Activated naive CD4-positive, alpha-beta T cell treated with anti-CD3 and anti-CD28 coated beads, Interleukin-2, amount 50 U/mL, for 72 hours (primary cell): Measurements from ENCODE around the gene TRPC4. TPM values are rescaled to one million over a fixed set of nuclear protein-coding genes. Genes with fewer than 3 reads are reported as not detected.
"Not testable (repeated sequence)": the region's sequence is repeated elsewhere in the genome, so short reads cannot be mapped to it uniquely, and the experiment has no call there.

Source experiments
- ATAC-seq, 2 donors: fragments of 150-1000 bp; cut with Tn5 transposase; 2 replicates each; pipeline ENCODE4 v1.10.0; 2021; ENCODE audit warnings: mild to moderate bottlenecking in 2 of 2, moderate library complexity in 2 of 2
- DNase-seq, 2 donors: peaks; one replicate each; pipeline ENCODE4 v3.0.0; 2021 to 2022; ENCODE audit warnings: low spot score in 2 of 2
- H3K27ac Mint-ChIP-seq, 2 donors: one replicate each; pipeline ENCODE4 v1.8.0; 2022; ENCODE audit warnings: mild to moderate bottlenecking in 2 of 2, mixed read lengths in 2 of 2
- H3K36me3 Mint-ChIP-seq, 2 donors: one replicate each; pipeline ENCODE4 v1.8.0; 2022; ENCODE audit warnings: mixed read lengths in 2 of 2
- H3K9me3 Mint-ChIP-seq, 2 donors: one replicate each; pipeline ENCODE4 v1.8.0; 2022; ENCODE audit warnings: mixed read lengths in 2 of 2
- total RNA-seq, 2 donors: library from RNA; stranded (reverse); gene quantifications; one replicate each; pipeline ENCODE4 v1.2.3, GENCODE V29; 2022

The TRPC4 gene
- total RNA-seq, 2 donors from 2014 or later: not detected

DNA sequence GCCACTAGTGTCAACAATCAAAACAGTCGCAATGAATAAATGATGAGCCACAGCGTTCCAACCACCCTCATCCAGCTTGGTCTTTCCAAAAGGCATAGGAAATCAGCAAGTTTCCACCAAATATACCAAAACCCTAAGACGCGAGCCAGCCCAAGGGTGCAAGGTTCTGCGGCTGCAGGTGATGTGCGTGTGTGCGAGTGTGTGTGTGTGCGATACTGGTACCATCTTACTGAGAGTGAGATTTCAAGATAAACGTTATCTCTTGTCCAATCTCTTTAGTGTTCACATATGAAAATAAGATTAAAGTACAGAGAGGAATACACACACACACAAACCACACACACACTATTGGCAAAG is 895 bp upstream of the TRPC4 start:
- peaks cover 6 to 16% of the 10 kb centered on the region in 2 donors for H3K36me3 Mint-ChIP-seq
- no peak overlapping the region for H3K27ac Mint-ChIP-seq
- no peak for ATAC-seq
- DNase-seq: no peak
- peaks cover 3 to 4% of the 10 kb centered on the region in 2 donors for H3K9me3 Mint-ChIP-seq

- H3K9me3 Mint-ChIP-seq: peaks cover 0 to 3% of the 10 kb centered on the region in 2 donors
- no peak for DNase-seq
Measured at GRCh38 chr13:37869506-37869755, 141 bp downstream of the TRPC4 start.

GRCh38 chr13:37868691-37869505 is 674 bp downstream of the TRPC4 start:
- Mint-ChIP-seq H3K27ac (no peak overlapping the region), H3K9me3 (peaks cover 0 to 3% of the 10 kb centered on the region in 2 donors), H3K36me3 (peaks cover 6 to 16% of the 10 kb centered on the region in 2 donors)
- ATAC-seq: no peak
- no peak for DNase-seq

More at GRCh38 chr13:37869506-37869755, 141 bp downstream of the TRPC4 start:
- no peak for ATAC-seq
- H3K36me3 Mint-ChIP-seq: peaks cover 6 to 16% of the 10 kb centered on the region in 2 donors
- no peak overlapping the region for H3K27ac Mint-ChIP-seq

GRCh38 chr13:37863708-37864107 is 5.9 kb downstream of the TRPC4 start:
- ATAC-seq (no peak), DNase-seq (no peak)
- no peak overlapping the region for H3K27ac Mint-ChIP-seq
- no peaks in the 10 kb centered on the region for H3K9me3 Mint-ChIP-seq
- peaks cover 0 to 2% of the 10 kb centered on the region in 2 donors for H3K36me3 Mint-ChIP-seq

GRCh38 chr13:37835392-37835791 is 34.2 kb downstream of the TRPC4 start:
- Mint-ChIP-seq H3K27ac (no peak overlapping the region), H3K36me3 (no peaks in the 10 kb centered on the region), H3K9me3 (peaks cover 14 to 20% of the 10 kb centered on the region in 2 donors)
- no peak for ATAC-seq
- no peak for DNase-seq

- no peak for ATAC-seq
- H3K9me3 Mint-ChIP-seq: peaks cover 14 to 23% of the 10 kb centered on the region in 2 donors
- no peak overlapping the region for H3K27ac Mint-ChIP-seq
- no peaks in the 10 kb centered on the region for H3K36me3 Mint-ChIP-seq
- no peak for DNase-seq
Measured at GRCh38 chr13:37833411-37833810, 36.2 kb downstream of the TRPC4 start.

GRCh38 chr13:37816276-37816675 is 53.3 kb downstream of the TRPC4 start:
- DNase-seq (no peak), ATAC-seq (no peak)
- Mint-ChIP-seq H3K9me3 (peaks cover 44 to 47% of the 10 kb centered on the region in 2 donors), H3K27ac (no peak overlapping the region), H3K36me3 (peaks cover 0 to 10% of the 10 kb centered on the region in 2 donors)

DNA sequence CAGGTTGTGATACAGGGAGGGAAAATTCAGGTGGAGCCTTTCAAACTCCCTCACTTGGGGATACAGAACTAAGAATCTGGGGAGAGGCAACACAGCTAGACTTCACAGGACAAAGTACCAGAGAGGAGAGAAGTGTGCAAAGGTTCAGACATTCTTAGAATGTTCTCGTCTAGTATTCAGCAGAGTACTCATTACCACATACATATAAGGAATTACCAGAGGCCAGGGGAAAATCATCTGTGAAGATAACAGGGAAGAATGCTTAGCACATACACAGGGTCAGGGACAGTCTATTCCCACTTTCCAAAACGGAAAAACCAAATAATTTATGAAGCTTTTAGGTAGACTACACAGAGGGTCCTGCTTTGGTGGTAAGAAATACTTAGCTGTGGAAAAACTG is 58.1 kb downstream of the TRPC4 start:
- peaks cover 0 to 4% of the 10 kb centered on the region in 2 donors for H3K36me3 Mint-ChIP-seq
- H3K27ac Mint-ChIP-seq: no peak overlapping the region
- ATAC-seq (no peak), DNase-seq (no peak)
- peaks cover 21 to 30% of the 10 kb centered on the region in 2 donors for H3K9me3 Mint-ChIP-seq

- peaks cover 6 to 11% of the 10 kb centered on the region in 2 donors for H3K9me3 Mint-ChIP-seq
- ATAC-seq: no peak
- peaks cover 0 to 4% of the 10 kb centered on the region in 2 donors for H3K36me3 Mint-ChIP-seq
- H3K27ac Mint-ChIP-seq: no peak overlapping the region
- DNase-seq: no peak
Measured at GRCh38 chr13:37806666-37807065, 62.9 kb downstream of the TRPC4 start.

GRCh38 chr13:37797631-37798030 is 71.9 kb downstream of the TRPC4 start:
- peaks cover 0 to 3% of the 10 kb centered on the region in 2 donors for H3K9me3 Mint-ChIP-seq
- H3K27ac Mint-ChIP-seq: no peak overlapping the region

GRCh38 chr13:37796795-37797194 is 72.8 kb downstream of the TRPC4 start:
- not testable (repeated sequence) for DNase-seq, H3K36me3 Mint-ChIP-seq, H3K27ac Mint-ChIP-seq, H3K9me3 Mint-ChIP-seq, ATAC-seq

More at GRCh38 chr13:37797631-37798030, 71.9 kb downstream of the TRPC4 start:
- no peaks in the 10 kb centered on the region for H3K36me3 Mint-ChIP-seq
- DNase-seq (no peak), ATAC-seq (no peak)

GRCh38 chr13:37795326-37795725 is 74.2 kb downstream of the TRPC4 start:
- no peaks in the 10 kb centered on the region for H3K36me3 Mint-ChIP-seq
- H3K27ac Mint-ChIP-seq: no peak overlapping the region
- H3K9me3 Mint-ChIP-seq: peaks cover 0 to 8% of the 10 kb centered on the region in 2 donors
- DNase-seq: no peak
- no peak for ATAC-seq

DNA sequence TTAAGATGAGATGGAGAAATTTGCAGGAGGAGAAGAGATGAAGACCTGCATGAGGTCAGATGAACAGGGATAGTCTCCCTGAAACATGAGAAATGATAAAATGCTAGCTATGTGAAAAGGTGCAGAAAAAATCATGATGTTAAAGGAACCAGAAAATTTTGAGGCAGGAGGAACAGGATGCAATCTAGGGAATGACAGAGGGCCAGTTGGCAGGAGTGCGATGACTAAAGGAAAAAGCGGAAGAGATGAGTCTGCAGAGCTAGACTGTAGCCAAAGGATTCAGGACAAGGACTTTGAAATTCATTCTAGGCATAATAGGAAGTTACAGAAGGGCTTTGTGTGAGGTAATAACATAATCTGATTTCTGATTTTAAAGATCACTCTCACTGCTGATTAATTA is 77.9 kb downstream of the TRPC4 start:
- Mint-ChIP-seq H3K27ac (no peak overlapping the region), H3K36me3 (no peaks in the 10 kb centered on the region), H3K9me3 (peaks cover 9 to 16% of the 10 kb centered on the region in 2 donors)
- DNase-seq (no peak), ATAC-seq (no peak)

- no peak for DNase-seq
- Mint-ChIP-seq H3K36me3 (no peaks in the 10 kb centered on the region), H3K9me3 (peaks cover 9 to 16% of the 10 kb centered on the region in 2 donors), H3K27ac (no peak overlapping the region)
- ATAC-seq: no peak
Measured at GRCh38 chr13:37788346-37788745, 81.2 kb downstream of the TRPC4 start.

DNA sequence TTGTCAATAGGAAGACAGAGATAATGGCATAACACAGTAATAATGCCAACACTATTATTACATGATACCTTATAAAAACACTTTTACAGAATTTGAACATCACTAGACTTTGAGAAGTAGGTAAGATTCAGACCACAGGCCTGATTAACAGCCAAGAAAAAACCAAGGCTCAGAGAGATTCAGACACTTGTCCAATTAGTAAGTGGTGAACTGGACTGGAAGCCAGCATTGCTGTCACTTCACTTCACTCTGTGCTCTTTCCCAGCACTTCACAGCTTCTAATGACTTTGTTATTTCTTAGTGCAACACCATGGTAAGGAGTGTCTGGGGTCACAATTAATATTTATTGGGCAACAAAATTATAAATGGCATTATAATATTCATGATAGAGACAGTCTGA is 91.9 kb downstream of the TRPC4 start:
- H3K9me3 Mint-ChIP-seq: peaks cover 0 to 4% of the 10 kb centered on the region in 2 donors
- H3K36me3 Mint-ChIP-seq: no peaks in the 10 kb centered on the region
- ATAC-seq: no peak
- no peak overlapping the region for H3K27ac Mint-ChIP-seq
- no peak for DNase-seq

DNA sequence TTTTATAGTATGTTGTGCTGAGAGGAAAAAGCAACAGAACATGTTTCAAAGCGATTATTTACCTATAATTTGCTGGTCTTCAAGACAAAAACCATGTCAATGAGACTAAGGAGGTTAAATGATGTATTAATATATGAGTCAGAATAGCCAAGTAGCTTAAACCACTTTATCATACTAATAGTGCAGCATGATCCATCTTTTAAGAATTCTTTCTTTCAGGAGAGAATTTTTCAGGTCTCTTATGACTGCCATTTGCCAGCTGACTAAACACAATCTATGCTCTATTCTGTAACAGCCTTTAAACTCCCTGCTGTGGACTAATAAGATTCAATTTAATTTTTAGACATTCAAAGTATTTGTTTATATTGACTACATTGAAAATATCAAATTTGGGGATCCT is 93.7 kb downstream of the TRPC4 start:
- Mint-ChIP-seq H3K36me3 (no peaks in the 10 kb centered on the region), H3K9me3 (peaks cover 0 to 4% of the 10 kb centered on the region in 2 donors), H3K27ac (no peak overlapping the region)
- no peak for ATAC-seq
- no peak for DNase-seq

DNA sequence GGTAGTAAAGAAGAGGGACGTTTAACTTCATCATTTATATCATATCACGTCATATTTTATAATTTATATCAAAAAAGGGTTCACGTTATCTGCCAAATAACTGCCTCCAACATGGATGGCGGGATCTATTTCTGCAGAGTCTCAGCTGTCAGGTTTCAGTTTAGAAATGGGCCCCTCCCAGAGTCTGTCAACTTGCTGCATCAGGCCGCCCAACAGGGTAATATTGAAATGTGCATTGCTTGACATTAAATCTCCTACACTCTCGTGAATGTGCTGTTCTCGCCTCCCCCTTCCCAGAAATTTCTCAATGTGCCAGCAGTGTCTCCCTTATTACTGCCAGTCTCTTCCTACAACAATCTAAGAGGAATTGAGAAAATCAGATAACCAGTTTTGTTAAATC is 96.9 kb downstream of the TRPC4 start:
- H3K27ac Mint-ChIP-seq: no peak overlapping the region

DNA sequence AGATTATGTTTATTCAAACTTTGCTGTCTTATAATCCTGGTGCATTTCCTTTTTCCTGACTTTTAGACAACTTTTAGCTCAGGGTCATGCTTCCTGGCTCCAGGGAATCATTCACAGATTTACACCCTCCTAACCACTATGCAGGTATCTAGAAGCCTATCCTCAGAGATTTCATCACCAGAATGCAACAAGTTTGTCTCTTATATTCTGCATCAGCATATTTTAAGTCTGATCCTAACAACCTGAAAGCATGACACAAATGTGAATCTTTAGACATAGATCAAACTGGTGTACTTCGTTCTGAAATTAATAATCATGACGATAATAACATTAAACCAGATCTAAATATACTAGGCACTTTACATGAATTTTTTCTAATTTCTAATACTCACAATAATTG is 100.0 kb downstream of the TRPC4 start:
- no peak overlapping the region for H3K27ac Mint-ChIP-seq
- H3K9me3 Mint-ChIP-seq: no peaks in the 10 kb centered on the region
- no peaks in the 10 kb centered on the region for H3K36me3 Mint-ChIP-seq
- DNase-seq: no peak
- ATAC-seq: no peak

More for the DNA sequence above, 96.9 kb downstream of the TRPC4 start:
- Mint-ChIP-seq H3K9me3 (peaks cover 0 to 4% of the 10 kb centered on the region in 2 donors), H3K36me3 (no peaks in the 10 kb centered on the region)
- DNase-seq: no peak
- no peak for ATAC-seq
